Osteocyte (in vitro differentiated cells): ENCODE measurements around the gene KLHL7. TPM values are rescaled to one million over a fixed set of nuclear protein-coding genes. Genes with fewer than 3 reads are reported as not detected.
A peak's percentile ranks its signal among the peaks of the same experiment; 100 is the strongest.

Experiments used
- DNase-seq: peaks from one replicate; pipeline ENCODE4 v3.0.0; 2021; ENCODE audit warnings: mixed read lengths; ENCODE audit not compliant: unreplicated experiment; ENCODE audit errors: extremely low spot score
- H3K27ac Mint-ChIP-seq: one replicate; pipeline ENCODE4 v1.8.0; 2021; ENCODE audit warnings: mild to moderate bottlenecking, mixed read lengths; ENCODE audit not compliant: unreplicated experiment
- H3K27me3 Mint-ChIP-seq: one replicate; pipeline ENCODE4 v1.8.0; 2021; ENCODE audit warnings: mixed read lengths; ENCODE audit not compliant: unreplicated experiment
- H3K36me3 Mint-ChIP-seq: one replicate; pipeline ENCODE4 v1.8.0; 2021; ENCODE audit warnings: mixed read lengths; ENCODE audit not compliant: unreplicated experiment
- H3K4me1 Mint-ChIP-seq: one replicate; pipeline ENCODE4 v1.8.0; 2021; ENCODE audit warnings: mixed read lengths; ENCODE audit not compliant: unreplicated experiment
- H3K4me3 Mint-ChIP-seq: one replicate; pipeline ENCODE4 v1.8.0; 2021; ENCODE audit warnings: mild to moderate bottlenecking, moderate library complexity, mixed read lengths; ENCODE audit not compliant: unreplicated experiment
- H3K9me3 Mint-ChIP-seq: one replicate; pipeline ENCODE4 v1.8.0; 2021; ENCODE audit warnings: mixed read lengths; ENCODE audit not compliant: unreplicated experiment
- total RNA-seq: library from RNA; stranded (reverse); gene quantifications from 2 replicates; pipeline ENCODE4 v1.2.1, GENCODE V29; 2021
- TF ChIP-seq, protein P1 (sequence below): fragments of 200-600 bp; sonication (generic); IDR thresholded peaks from 2 replicates; pipeline ENCODE4 v1.5.0; 2021; ENCODE audit warnings: antibody characterized with exemption, mild to moderate bottlenecking, moderate library complexity

Gene KLHL7
- total RNA-seq, 1 donor from 2014 or later = 50.2 TPM

DNA sequence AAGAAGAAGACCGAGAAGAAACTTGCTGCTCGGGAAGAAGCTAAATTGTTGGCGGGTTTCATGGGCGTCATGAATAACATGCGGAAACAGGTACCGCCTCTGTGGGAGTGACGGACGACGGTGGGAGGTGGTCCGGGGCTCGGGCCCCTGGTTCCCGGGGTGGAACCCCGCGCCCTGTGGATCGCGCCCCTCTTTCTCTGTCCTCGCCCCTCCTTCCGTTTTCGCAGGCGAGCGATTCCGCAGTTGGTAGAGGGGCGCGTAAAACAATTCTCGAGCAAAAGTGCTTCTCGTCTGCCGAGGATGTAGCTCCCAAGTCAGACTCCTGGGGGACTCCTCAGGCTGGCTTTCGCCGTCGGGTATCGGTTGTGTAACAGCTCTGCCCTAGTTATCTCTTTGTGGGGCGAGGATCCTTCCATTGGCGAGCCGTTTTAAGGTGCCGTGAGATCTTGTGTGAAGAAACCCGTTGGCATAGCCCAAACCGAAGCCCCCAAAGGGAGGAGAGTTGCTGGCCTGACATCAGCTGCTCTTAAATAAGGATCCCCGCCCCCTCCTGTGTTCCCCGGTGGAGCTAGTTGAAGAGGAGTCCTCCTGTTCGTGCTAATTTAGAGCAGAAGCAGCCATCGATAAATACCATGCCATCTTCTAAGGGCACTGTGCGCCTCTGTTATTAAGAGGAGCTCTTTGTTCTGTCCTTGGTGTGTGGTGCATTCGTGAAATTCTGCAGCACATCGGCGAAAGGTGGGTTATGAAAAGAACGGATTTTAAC is 655 bp downstream of the KLHL7 start:
- TF ChIP-seq, protein P1, sequence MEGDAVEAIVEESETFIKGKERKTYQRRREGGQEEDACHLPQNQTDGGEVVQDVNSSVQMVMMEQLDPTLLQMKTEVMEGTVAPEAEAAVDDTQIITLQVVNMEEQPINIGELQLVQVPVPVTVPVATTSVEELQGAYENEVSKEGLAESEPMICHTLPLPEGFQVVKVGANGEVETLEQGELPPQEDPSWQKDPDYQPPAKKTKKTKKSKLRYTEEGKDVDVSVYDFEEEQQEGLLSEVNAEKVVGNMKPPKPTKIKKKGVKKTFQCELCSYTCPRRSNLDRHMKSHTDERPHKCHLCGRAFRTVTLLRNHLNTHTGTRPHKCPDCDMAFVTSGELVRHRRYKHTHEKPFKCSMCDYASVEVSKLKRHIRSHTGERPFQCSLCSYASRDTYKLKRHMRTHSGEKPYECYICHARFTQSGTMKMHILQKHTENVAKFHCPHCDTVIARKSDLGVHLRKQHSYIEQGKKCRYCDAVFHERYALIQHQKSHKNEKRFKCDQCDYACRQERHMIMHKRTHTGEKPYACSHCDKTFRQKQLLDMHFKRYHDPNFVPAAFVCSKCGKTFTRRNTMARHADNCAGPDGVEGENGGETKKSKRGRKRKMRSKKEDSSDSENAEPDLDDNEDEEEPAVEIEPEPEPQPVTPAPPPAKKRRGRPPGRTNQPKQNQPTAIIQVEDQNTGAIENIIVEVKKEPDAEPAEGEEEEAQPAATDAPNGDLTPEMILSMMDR = peak; percentile 18
- no peaks in the 10 kb centered on the region for H3K27me3 Mint-ChIP-seq
- peak overlapping the region; percentile 96 for H3K27ac Mint-ChIP-seq
- peak overlapping the region; percentile 98 for H3K4me3 Mint-ChIP-seq
- no peak for DNase-seq
- no peaks in the 10 kb centered on the region for H3K9me3 Mint-ChIP-seq
- H3K36me3 Mint-ChIP-seq = peaks cover 12% of the 10 kb centered on the region
- peaks cover 30% of the 10 kb centered on the region for H3K4me1 Mint-ChIP-seq

DNA sequence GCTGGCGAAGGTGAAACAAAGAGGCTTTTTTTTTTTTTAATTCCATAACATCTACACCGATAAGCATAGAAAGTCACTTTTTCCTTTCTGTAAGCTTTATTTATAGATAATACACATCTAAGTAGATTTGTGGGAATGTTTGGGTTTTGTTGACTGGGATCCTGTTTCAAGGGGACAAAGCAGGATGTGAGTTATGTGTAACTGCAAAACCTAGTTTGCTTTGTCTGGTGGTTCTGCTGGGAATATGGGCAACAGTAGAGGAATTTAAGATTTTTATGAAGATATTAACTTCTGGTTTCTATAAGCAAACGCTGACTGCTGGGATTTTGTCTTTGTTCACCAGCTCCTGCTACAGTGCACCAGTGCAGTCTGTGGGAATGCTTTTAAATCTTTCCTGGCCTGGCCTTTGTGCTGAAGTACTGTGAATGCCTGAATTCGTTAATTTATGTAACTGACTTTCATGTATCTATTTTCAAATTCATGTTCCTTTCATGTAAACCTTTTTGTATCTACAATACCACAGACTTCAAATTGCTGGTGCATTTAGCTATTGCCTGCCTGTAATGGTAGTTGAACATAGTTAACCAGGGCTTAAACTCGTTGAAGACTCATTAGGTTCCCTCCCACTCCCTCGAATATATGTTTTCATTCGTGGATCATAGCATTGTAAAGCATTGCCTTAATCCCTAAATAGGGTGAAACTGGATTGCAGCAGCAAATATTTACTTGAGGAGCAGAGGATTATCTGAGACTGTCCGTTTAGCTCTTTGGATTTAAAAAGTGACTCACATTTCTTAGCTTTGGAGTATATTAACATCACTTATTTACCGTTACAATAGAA is 1.5 kb downstream of the KLHL7 start:
- TF ChIP-seq, protein P1 = no peak
- Mint-ChIP-seq H3K36me3 (peaks cover 12% of the 10 kb centered on the region), H3K27ac (peak overlapping the region; percentile 96), H3K9me3 (no peaks in the 10 kb centered on the region), H3K27me3 (no peaks in the 10 kb centered on the region), H3K4me3 (peak overlapping the region; percentile 98), H3K4me1 (peaks cover 30% of the 10 kb centered on the region)
- DNase-seq = no peak

GRCh38 chr7:23107781-23108180 is 2.2 kb downstream of the KLHL7 start:
- H3K4me1 Mint-ChIP-seq = peaks cover 30% of the 10 kb centered on the region
- H3K27me3 Mint-ChIP-seq = no peaks in the 10 kb centered on the region
- H3K27ac Mint-ChIP-seq = peak overlapping the region; percentile 14
- peak overlapping the region; percentile 98 for H3K4me3 Mint-ChIP-seq
- peaks cover 6% of the 10 kb centered on the region for H3K36me3 Mint-ChIP-seq
- no peak for DNase-seq
- TF ChIP-seq, protein P1 = no peak
- H3K9me3 Mint-ChIP-seq = no peaks in the 10 kb centered on the region

DNA sequence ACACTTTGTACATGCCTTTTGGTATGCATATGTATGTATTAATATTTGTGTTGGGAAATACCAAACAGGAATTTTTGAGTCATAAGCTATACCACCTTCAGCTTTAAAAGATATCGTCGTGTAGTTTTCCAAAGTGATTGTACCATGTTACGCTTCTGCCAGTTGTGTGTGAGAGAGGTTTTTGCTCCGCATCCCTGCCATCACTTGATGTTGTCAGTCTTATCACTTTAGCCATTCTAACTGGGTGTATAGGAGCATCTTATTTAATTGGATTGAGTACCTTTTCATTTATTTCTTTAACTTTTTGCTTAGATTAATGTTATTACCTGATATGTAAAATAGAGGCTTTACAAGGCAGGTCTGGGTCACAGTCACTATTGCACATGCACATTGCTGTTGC is 3.4 kb downstream of the KLHL7 start:
- Mint-ChIP-seq H3K9me3 (no peaks in the 10 kb centered on the region), H3K27me3 (no peaks in the 10 kb centered on the region), H3K4me1 (peaks cover 30% of the 10 kb centered on the region), H3K4me3 (no peak overlapping the region), H3K36me3 (peaks cover 4% of the 10 kb centered on the region), H3K27ac (no peak overlapping the region)
- TF ChIP-seq, protein P1 = no peak
- no peak for DNase-seq

GRCh38 chr7:23109470-23109869 is 3.9 kb downstream of the KLHL7 start:
- no peaks in the 10 kb centered on the region for H3K9me3 Mint-ChIP-seq
- peaks cover 4% of the 10 kb centered on the region for H3K36me3 Mint-ChIP-seq
- no peaks in the 10 kb centered on the region for H3K27me3 Mint-ChIP-seq
- no peak overlapping the region for H3K27ac Mint-ChIP-seq
- TF ChIP-seq, protein P1 = no peak
- H3K4me1 Mint-ChIP-seq = peaks cover 32% of the 10 kb centered on the region
- no peak for DNase-seq
- H3K4me3 Mint-ChIP-seq = no peak overlapping the region
